ENCODE measurements around the gene GLRA1.

Gene GLRA1

GRCh38 chr5:151953833-151954232 is 29.2 kb upstream of the GLRA1 start:
- no peaks in the 10 kb centered on the region for H3K9me2 ChIP-seq (ENCODE audit: low read depth, low read length)
- no peaks in the 10 kb centered on the region for H3F3A ChIP-seq (ENCODE audit: insufficient read depth, low read length)
- no peaks in the 10 kb centered on the region for H3K79me2 ChIP-seq (ENCODE audit: insufficient read depth, low read length)
- no peaks in the 10 kb centered on the region for H3K27me3 ChIP-seq (ENCODE audit: insufficient read depth, low read length)
- TF ChIP-seq CTCF (IDR thresholded peaks at IDR 0.05; ENCODE audit: low read length) (no peak), EZH2 (IDR thresholded peaks at IDR 0.05; ENCODE audit: borderline replicate concordance, low read length) (no peak)
- no peak overlapping the region for H2AFZ ChIP-seq (ENCODE audit: low read length)
- no peaks in the 10 kb centered on the region for H3K9me3 ChIP-seq (ENCODE audit: low read length)
- H3K4me2 ChIP-seq (ENCODE audit: low read length), result no peak overlapping the region
- no peaks in the 10 kb centered on the region for H3K36me3 ChIP-seq (ENCODE audit: insufficient read depth, low read length)
- no peak overlapping the region for H3K27ac ChIP-seq (ENCODE audit: low read depth, low read length, poor library complexity, severe bottlenecking)
- no peak overlapping the region for H3K4me3 ChIP-seq (ENCODE audit: low read depth, low read length, poor library complexity, severe bottlenecking)
- no peaks in the 10 kb centered on the region for H3K4me1 ChIP-seq (ENCODE audit: insufficient read depth, low read length, severe bottlenecking)
- H3K9ac ChIP-seq (ENCODE audit: low read length), result no peak overlapping the region
- H4K20me1 ChIP-seq (ENCODE audit: insufficient read depth, low read length), result no peaks in the 10 kb centered on the region

- no peaks in the 10 kb centered on the region for H3F3A ChIP-seq (ENCODE audit: insufficient read depth, low read length)
- no peaks in the 10 kb centered on the region for H3K4me1 ChIP-seq (ENCODE audit: insufficient read depth, low read length, severe bottlenecking)
- no peak overlapping the region for H3K9ac ChIP-seq (ENCODE audit: low read length)
- H3K27ac ChIP-seq (ENCODE audit: low read depth, low read length, poor library complexity, severe bottlenecking), result no peak overlapping the region
- no peaks in the 10 kb centered on the region for H3K9me2 ChIP-seq (ENCODE audit: low read depth, low read length)
- TF ChIP-seq EZH2 (IDR thresholded peaks at IDR 0.05; ENCODE audit: borderline replicate concordance, low read length) (no peak), CTCF (IDR thresholded peaks at IDR 0.05; ENCODE audit: low read length) (no peak)
- H3K9me3 ChIP-seq (ENCODE audit: low read length), result no peaks in the 10 kb centered on the region
- H3K4me2 ChIP-seq (ENCODE audit: low read length), result no peak overlapping the region
- H4K20me1 ChIP-seq (ENCODE audit: insufficient read depth, low read length), result no peaks in the 10 kb centered on the region
- no peaks in the 10 kb centered on the region for H3K79me2 ChIP-seq (ENCODE audit: insufficient read depth, low read length)
- H3K4me3 ChIP-seq (ENCODE audit: low read depth, low read length, poor library complexity, severe bottlenecking), result no peak overlapping the region
- no peak overlapping the region for H2AFZ ChIP-seq (ENCODE audit: low read length)
- no peaks in the 10 kb centered on the region for H3K36me3 ChIP-seq (ENCODE audit: insufficient read depth, low read length)
- H3K27me3 ChIP-seq (ENCODE audit: insufficient read depth, low read length), result no peaks in the 10 kb centered on the region
These were observed 27.6 kb upstream of the GLRA1 start for GRCh38 chr5:151952238-151952637.

GRCh38 chr5:151950706-151951105 is 26.1 kb upstream of the GLRA1 start:
- no peak overlapping the region for H3K27ac ChIP-seq (ENCODE audit: low read depth, low read length, poor library complexity, severe bottlenecking)

More at GRCh38 chr5:151950706-151951105, 26.1 kb upstream of the GLRA1 start:
- no peak overlapping the region for H3K4me2 ChIP-seq (ENCODE audit: low read length)
- H3K9me3 ChIP-seq (ENCODE audit: low read length), result no peaks in the 10 kb centered on the region
- H3K4me1 ChIP-seq (ENCODE audit: insufficient read depth, low read length, severe bottlenecking), result no peaks in the 10 kb centered on the region
- no peaks in the 10 kb centered on the region for H4K20me1 ChIP-seq (ENCODE audit: insufficient read depth, low read length)
- H3K9ac ChIP-seq (ENCODE audit: low read length), result no peak overlapping the region
- no peak overlapping the region for H3K4me3 ChIP-seq (ENCODE audit: low read depth, low read length, poor library complexity, severe bottlenecking)
- TF ChIP-seq CTCF (IDR thresholded peaks at IDR 0.05; ENCODE audit: low read length) (no peak), EZH2 (IDR thresholded peaks at IDR 0.05; ENCODE audit: borderline replicate concordance, low read length) (no peak)
- no peaks in the 10 kb centered on the region for H3K27me3 ChIP-seq (ENCODE audit: insufficient read depth, low read length)
- no peaks in the 10 kb centered on the region for H3K9me2 ChIP-seq (ENCODE audit: low read depth, low read length)
- no peaks in the 10 kb centered on the region for H3K79me2 ChIP-seq (ENCODE audit: insufficient read depth, low read length)
- no peaks in the 10 kb centered on the region for H3K36me3 ChIP-seq (ENCODE audit: insufficient read depth, low read length)
- no peak overlapping the region for H2AFZ ChIP-seq (ENCODE audit: low read length)
- H3F3A ChIP-seq (ENCODE audit: insufficient read depth, low read length), result no peaks in the 10 kb centered on the region
